Dedifferentiated amniotic fluid mesenchymal stem cell (primary cell): ENCODE measurements around the gene MACC1.

ENCODE experiments used
- DNase-seq: peaks from one replicate; pipeline ENCODE4 v3.0.0-alpha.2; 2016; ENCODE audit errors: extremely low spot score

Gene MACC1

GRCh38 chr7:20173828-20174227, 43.4 kb downstream of the MACC1 start:
- no peak for DNase-seq

- no peak for DNase-seq
Observed at GRCh38 chr7:20172736-20173334, 44.3 kb downstream of the MACC1 start.

- DNase-seq: no peak
Observed at GRCh38 chr7:20170633-20171032, 46.6 kb downstream of the MACC1 start.

GRCh38 chr7:20165146-20165510, 52.1 kb downstream of the MACC1 start:
- no peak for DNase-seq

- DNase-seq: peak; percentile 39
Observed at GRCh38 chr7:20164425-20165145, 52.6 kb downstream of the MACC1 start.

- DNase-seq: no peak
Observed at GRCh38 chr7:20162665-20163064, 54.5 kb downstream of the MACC1 start.

- no peak for DNase-seq
Observed at GRCh38 chr7:20159226-20159747, 57.9 kb downstream of the MACC1 start.

- DNase-seq: no peak
Observed at GRCh38 chr7:20158684-20159083, 58.5 kb downstream of the MACC1 start.

- no peak for DNase-seq
Observed at GRCh38 chr7:20157456-20157855, 59.7 kb downstream of the MACC1 start.

- no peak for DNase-seq
Observed at GRCh38 chr7:20153999-20154398, 63.2 kb downstream of the MACC1 start.

GRCh38 chr7:20153567-20153966, 63.6 kb downstream of the MACC1 start:
- DNase-seq: no peak

GRCh38 chr7:20152511-20152910, 64.7 kb downstream of the MACC1 start:
- no peak for DNase-seq

- DNase-seq: no peak
Observed at GRCh38 chr7:20151708-20152456, 65.3 kb downstream of the MACC1 start.

- DNase-seq: peak; percentile 27
Observed at GRCh38 chr7:20146451-20146850, 70.7 kb downstream of the MACC1 start.

- DNase-seq: no peak
Observed at GRCh38 chr7:20144801-20145200, 72.4 kb downstream of the MACC1 start.

- DNase-seq: no peak
Observed at GRCh38 chr7:20141666-20142065, 75.5 kb downstream of the MACC1 start.

- DNase-seq: no peak
Observed at GRCh38 chr7:20141002-20141345, 76.2 kb downstream of the MACC1 start.

- no peak for DNase-seq
Observed at GRCh38 chr7:20140291-20141001, 76.7 kb downstream of the MACC1 start.

- DNase-seq: no peak
Observed at GRCh38 chr7:20136647-20137046, 80.5 kb downstream of the MACC1 start.

GRCh38 chr7:20133803-20134202, 83.4 kb downstream of the MACC1 start:
- no peak for DNase-seq

- DNase-seq: no peak
Observed at GRCh38 chr7:20132585-20132984, 84.6 kb downstream of the MACC1 start.

GRCh38 chr7:20131776-20132175, 85.4 kb downstream of the MACC1 start:
- DNase-seq: no peak
